NCI-H460 (cell line): ENCODE results near the gene GPD2. TPM values are rescaled to one million over a fixed set of nuclear protein-coding genes. Genes with fewer than 3 reads are reported as not detected.

Source experiments
- DNase-seq: peaks from one replicate; pipeline ENCODE4 v3.0.0-alpha.2; 2016; ENCODE audit warnings: low read depth; ENCODE audit errors: extremely low read depth
- total RNA-seq: library from RNA; depleted of rRNA; stranded (reverse); fragments of >200 nt; shearing (Covaris generic); gene quantifications from 2 replicates; pipeline ENCODE4 v1.2.3, GENCODE V29; 2014; rRNA removed

GPD2 gene
- total RNA-seq, 1 experiment from 2014 or later = 92.3 TPM

- DNase-seq = no peak
Observed at GRCh38 chr2:156630579-156631337, 194.6 kb downstream of the GPD2 start.

GRCh38 chr2:156635646-156636045 lies 199.5 kb downstream of the GPD2 start:
- no peak for DNase-seq

Other genes starting within 250 kb of the GPD2 start
- gene NR4A2, start 103.7 kb upstream of the GPD2 start, total RNA-seq = 4.8 and 5.7 TPM in 2 replicates